ENCODE data around the gene PCDH1. TPM values are rescaled to one million over a fixed set of nuclear protein-coding genes. Genes with fewer than 3 reads are reported as not detected.

Gene PCDH1
- total RNA-seq, 1 experiment from 2014 or later: 146 TPM

DNA sequence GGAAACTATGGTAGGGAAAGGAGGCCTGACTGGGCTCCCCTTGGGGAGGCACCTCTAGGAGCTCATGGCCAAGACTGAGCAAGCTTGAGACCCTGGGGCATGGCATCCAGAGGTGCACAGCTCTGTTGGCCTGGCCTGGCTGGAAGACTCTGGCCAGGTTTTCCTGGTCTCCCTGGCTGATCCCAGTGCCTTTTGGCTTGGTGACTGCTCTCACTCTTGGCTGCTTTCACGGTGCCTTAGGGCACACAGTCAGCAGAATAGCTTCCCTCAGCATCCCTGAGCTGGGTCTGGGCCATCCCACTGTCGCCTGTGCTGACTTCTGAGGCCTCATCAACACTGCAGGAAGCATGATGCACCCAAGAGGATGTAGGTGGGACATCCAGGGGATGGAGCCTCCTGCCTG, 32.1 kb upstream of the PCDH1 start:
- TF ChIP-seq, protein P1, sequence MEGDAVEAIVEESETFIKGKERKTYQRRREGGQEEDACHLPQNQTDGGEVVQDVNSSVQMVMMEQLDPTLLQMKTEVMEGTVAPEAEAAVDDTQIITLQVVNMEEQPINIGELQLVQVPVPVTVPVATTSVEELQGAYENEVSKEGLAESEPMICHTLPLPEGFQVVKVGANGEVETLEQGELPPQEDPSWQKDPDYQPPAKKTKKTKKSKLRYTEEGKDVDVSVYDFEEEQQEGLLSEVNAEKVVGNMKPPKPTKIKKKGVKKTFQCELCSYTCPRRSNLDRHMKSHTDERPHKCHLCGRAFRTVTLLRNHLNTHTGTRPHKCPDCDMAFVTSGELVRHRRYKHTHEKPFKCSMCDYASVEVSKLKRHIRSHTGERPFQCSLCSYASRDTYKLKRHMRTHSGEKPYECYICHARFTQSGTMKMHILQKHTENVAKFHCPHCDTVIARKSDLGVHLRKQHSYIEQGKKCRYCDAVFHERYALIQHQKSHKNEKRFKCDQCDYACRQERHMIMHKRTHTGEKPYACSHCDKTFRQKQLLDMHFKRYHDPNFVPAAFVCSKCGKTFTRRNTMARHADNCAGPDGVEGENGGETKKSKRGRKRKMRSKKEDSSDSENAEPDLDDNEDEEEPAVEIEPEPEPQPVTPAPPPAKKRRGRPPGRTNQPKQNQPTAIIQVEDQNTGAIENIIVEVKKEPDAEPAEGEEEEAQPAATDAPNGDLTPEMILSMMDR (IDR thresholded peaks at IDR 0.05; ENCODE audit: unreplicated experiment): no peak
- BruUV-seq (replicated peaks): no TSS peak
- Mint-ChIP-seq H3K9me3 (ENCODE audit: low read depth, unreplicated experiment) (no peaks in the 10 kb centered on the region), H3K4me3 (ENCODE audit: low read depth, unreplicated experiment) (no peak overlapping the region), H3K36me3 (ENCODE audit: insufficient read depth, unreplicated experiment) (no peaks in the 10 kb centered on the region), H3K27me3 (ENCODE audit: unreplicated experiment) (peaks cover 22% of the 10 kb centered on the region), H3K4me1 (ENCODE audit: low read depth, unreplicated experiment) (no peaks in the 10 kb centered on the region), H3K27ac (ENCODE audit: unreplicated experiment) (no peak overlapping the region)
- DNase-seq: no peak
- CTCF ChIA-PET: no interaction called here
- intact Hi-C loops (cut with micrococcal nuclease; ENCODE audit: unreplicated experiment): no loop called here

DNA sequence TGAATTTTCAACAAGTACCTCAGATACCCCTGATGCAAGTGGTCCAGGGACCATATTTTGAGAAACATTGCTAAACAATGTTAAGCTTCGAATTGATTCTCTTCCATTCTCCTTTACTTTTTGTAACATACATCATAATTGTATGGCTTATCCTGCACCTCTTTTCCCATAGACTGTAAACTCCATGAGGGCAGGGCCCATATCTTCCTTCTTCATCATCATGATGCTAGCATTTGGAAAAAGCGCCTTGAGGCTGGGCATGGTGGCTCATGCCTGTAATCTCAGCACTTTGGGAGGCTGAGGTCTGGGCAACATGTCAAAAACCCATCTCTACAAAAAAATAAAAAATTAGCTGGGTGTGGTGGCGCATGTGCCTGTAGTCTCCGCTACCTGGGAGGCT, 31.0 kb upstream of the PCDH1 start:
- no TSS peak for BruUV-seq (replicated peaks)
- no peaks in the 10 kb centered on the region for H3K4me1 Mint-ChIP-seq (ENCODE audit: low read depth, unreplicated experiment)
- TF ChIP-seq, protein P1 (IDR thresholded peaks at IDR 0.05; ENCODE audit: unreplicated experiment): no peak
- no peaks in the 10 kb centered on the region for H3K36me3 Mint-ChIP-seq (ENCODE audit: insufficient read depth, unreplicated experiment)
- no peak overlapping the region for H3K27ac Mint-ChIP-seq (ENCODE audit: unreplicated experiment)
- peaks cover 14% of the 10 kb centered on the region for H3K27me3 Mint-ChIP-seq (ENCODE audit: unreplicated experiment)
- no peak overlapping the region for H3K4me3 Mint-ChIP-seq (ENCODE audit: low read depth, unreplicated experiment)
- no peaks in the 10 kb centered on the region for H3K9me3 Mint-ChIP-seq (ENCODE audit: low read depth, unreplicated experiment)
- intact Hi-C loops (cut with micrococcal nuclease; ENCODE audit: unreplicated experiment): no loop called here
- CTCF ChIA-PET: interaction anchor here (1.0 kb wide), 2 partner anchors 19 to 31 kb away, joined by 3 to 4 read pairs; partner anchors contain the start of gene PCDH1
- DNase-seq: no peak

DNA sequence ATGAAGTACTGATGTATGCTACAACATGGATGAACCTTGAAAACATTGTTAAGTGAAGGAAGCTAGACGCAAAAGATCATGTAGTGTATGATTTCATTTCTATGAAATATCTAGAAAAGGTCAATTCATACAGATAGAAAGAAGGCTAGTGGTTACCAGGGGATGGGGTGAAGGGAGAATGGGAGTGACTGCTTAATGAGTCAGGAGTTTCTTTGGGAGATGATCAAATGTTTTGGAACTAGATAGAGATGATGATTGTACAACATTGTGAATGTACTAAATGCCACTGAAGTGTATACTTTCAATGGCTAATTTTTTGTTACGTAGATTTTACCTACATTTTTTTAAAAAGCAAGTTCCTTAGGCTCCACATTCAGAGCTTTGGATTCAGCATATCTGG, 30.6 kb upstream of the PCDH1 start:
- Mint-ChIP-seq H3K9me3 (ENCODE audit: low read depth, unreplicated experiment) (no peaks in the 10 kb centered on the region), H3K27ac (ENCODE audit: unreplicated experiment) (no peak overlapping the region), H3K27me3 (ENCODE audit: unreplicated experiment) (peaks cover 12% of the 10 kb centered on the region), H3K4me3 (ENCODE audit: low read depth, unreplicated experiment) (no peak overlapping the region), H3K4me1 (ENCODE audit: low read depth, unreplicated experiment) (no peaks in the 10 kb centered on the region), H3K36me3 (ENCODE audit: insufficient read depth, unreplicated experiment) (no peaks in the 10 kb centered on the region)
- no peak for DNase-seq
- BruUV-seq (replicated peaks): no TSS peak
- CTCF ChIA-PET: interaction anchor here (1.0 kb wide), 2 partner anchors 19 to 30 kb away, joined by 3 to 4 read pairs; partner anchors contain the start of gene PCDH1
- intact Hi-C loops (cut with micrococcal nuclease; ENCODE audit: unreplicated experiment): no loop called here
- TF ChIP-seq, protein P1 (IDR thresholded peaks at IDR 0.05; ENCODE audit: unreplicated experiment): no peak

DNA sequence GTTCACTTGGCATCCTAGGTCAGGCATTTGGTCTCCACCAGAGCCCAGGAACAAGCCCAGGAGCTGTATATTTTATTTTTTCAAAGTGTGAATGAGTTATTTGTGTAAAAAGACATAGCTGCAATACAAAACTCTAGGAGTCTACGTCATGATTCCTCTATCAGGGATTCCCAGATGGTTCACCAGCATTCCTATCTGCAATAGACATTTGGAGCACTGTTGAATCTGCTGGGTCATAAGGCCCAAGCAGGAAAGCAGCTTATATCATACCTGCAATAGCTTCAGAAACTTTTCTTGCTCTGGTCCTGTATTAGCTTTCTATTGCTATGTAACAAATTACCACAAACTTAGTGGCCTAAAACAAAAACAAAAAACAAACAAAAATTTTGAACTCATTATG, 28.8 kb upstream of the PCDH1 start:
- no peak overlapping the region for H3K27ac Mint-ChIP-seq (ENCODE audit: unreplicated experiment)
- no TSS peak for BruUV-seq (replicated peaks)
- no peak for DNase-seq
- intact Hi-C loops (cut with micrococcal nuclease; ENCODE audit: unreplicated experiment): no loop called here
- H3K4me3 Mint-ChIP-seq (ENCODE audit: low read depth, unreplicated experiment): no peak overlapping the region
- no peaks in the 10 kb centered on the region for H3K4me1 Mint-ChIP-seq (ENCODE audit: low read depth, unreplicated experiment)
- no peaks in the 10 kb centered on the region for H3K36me3 Mint-ChIP-seq (ENCODE audit: insufficient read depth, unreplicated experiment)
- TF ChIP-seq, protein P1 (IDR thresholded peaks at IDR 0.05; ENCODE audit: unreplicated experiment): no peak
- H3K9me3 Mint-ChIP-seq (ENCODE audit: low read depth, unreplicated experiment): no peaks in the 10 kb centered on the region
- peaks cover 5% of the 10 kb centered on the region for H3K27me3 Mint-ChIP-seq (ENCODE audit: unreplicated experiment)
- CTCF ChIA-PET: no interaction called here

All from Calu3 (cell line).